ENCODE results near the gene IRAK2. TPM values are rescaled to one million over a fixed set of nuclear protein-coding genes. Genes with fewer than 3 reads are reported as not detected.

IRAK2 gene
- total and polyA plus RNA-seq, 2 of the 8 experiments (the other 6 are each of a cell fraction or from before 2014, with no cell fraction given) = 1.5 TPM

GRCh38 chr3:10157031-10157430 is 7.7 kb upstream of the IRAK2 start:
- POLR2A ChIA-PET (ENCODE audit: partially characterized antibody) = no interaction called here
- H4K20me1 ChIP-seq (replicated peaks in 1 of 2; ENCODE audit: control insufficient read depth in 1 of 2, insufficient read depth in 2 of 2, low read length in 2 of 2) = peaks cover 0 to 2% of the 10 kb centered on the region in 2 experiments
- H2AK5ac ChIP-seq (ENCODE audit: low read depth, low read length) = no peak overlapping the region
- CTCF ChIA-PET (ENCODE audit: partially characterized antibody) = interaction anchor here (1.4 kb wide), 1 partner anchor 8 kb away, joined by 3 read pairs; the partner anchor contains the start of gene IRAK2
- no peak overlapping the region for H3K4me3 ChIP-seq (ENCODE audit: extremely low read depth in 1 of 4, insufficient read depth in 2 of 4, low read depth in 3 of 4, low read length in 4 of 4)
- no peaks in the 10 kb centered on the region; a peak in 1 of 7 replicates for H3K27me3 ChIP-seq (replicated peaks in 1 of 4; ENCODE audit: control insufficient read depth in 3 of 4, extremely low read depth in 1 of 4, insufficient read depth in 3 of 4, low read length in 3 of 4)
- H3K9me3 ChIP-seq (ENCODE audit: insufficient read depth in 2 of 2, low read depth in 1 of 2, low read length in 1 of 2) = no peaks in the 10 kb centered on the region
- H4K91ac ChIP-seq (replicated peaks; ENCODE audit: insufficient read length, low read length) = no peak overlapping the region
- no peak overlapping the region for H2BK12ac ChIP-seq (ENCODE audit: low read depth, low read length)
- no peak overlapping the region for H2AFZ ChIP-seq (ENCODE audit: low read length)
- no peak overlapping the region for H4K5ac ChIP-seq (ENCODE audit: insufficient read length, low read depth, low read length)
- no peak overlapping the region for H3K18ac ChIP-seq (ENCODE audit: extremely low read depth, low read length)
- H3K4me1 ChIP-seq (replicated peaks in 1 of 4; ENCODE audit: control insufficient read depth in 3 of 4, insufficient read depth in 4 of 4, low read length in 3 of 4) = no peaks in the 10 kb centered on the region
- H3K9ac ChIP-seq (replicated peaks in 1 of 4; ENCODE audit: extremely low read depth in 1 of 4, low read depth in 3 of 4, low read length in 3 of 4) = no peak overlapping the region
- no peak overlapping the region for H3K27ac ChIP-seq (ENCODE audit: low read depth, low read length)
- DNase-seq (ENCODE audit: low read depth in 1 of 2, low spot score in 2 of 2) (no peak), FAIRE-seq (no peak)
- no peak overlapping the region for H2BK5ac ChIP-seq (ENCODE audit: low read depth, low read length)
- no peak overlapping the region for H3K4ac ChIP-seq (replicated peaks; ENCODE audit: insufficient read length, low read depth, low read length)
- H3K79me2 ChIP-seq (ENCODE audit: control insufficient read depth in 1 of 2, insufficient read depth in 2 of 2, low read length in 2 of 2) = no peaks in the 10 kb centered on the region
- H3K56ac ChIP-seq (replicated peaks; ENCODE audit: insufficient read length, low read depth, low read length) = no peak overlapping the region
- H3K23ac ChIP-seq (ENCODE audit: insufficient read length) = no peak overlapping the region
- peaks cover 0 to 5% (median 2%) of the 10 kb centered on the region in 4 experiments; a peak in 2 of 8 replicates for H3K36me3 ChIP-seq (ENCODE audit: control insufficient read depth in 2 of 4, insufficient read depth in 4 of 4, low read length in 3 of 4)
- H3K79me1 ChIP-seq (ENCODE audit: low read depth, low read length) = no peaks in the 10 kb centered on the region
- H2BK15ac ChIP-seq (ENCODE audit: low read length) = no peak overlapping the region
- H2BK120ac ChIP-seq (replicated peaks; ENCODE audit: low read depth, low read length) = no peak overlapping the region
- H3K14ac ChIP-seq (ENCODE audit: insufficient read length) = no peak overlapping the region
- H3K23me2 ChIP-seq (ENCODE audit: low read depth, low read length) = no peaks in the 10 kb centered on the region
- no peak overlapping the region for H3K4me2 ChIP-seq (ENCODE audit: insufficient read depth in 1 of 2, low read depth in 2 of 2, low read length in 2 of 2)
- H4K8ac ChIP-seq (ENCODE audit: extremely low read depth, insufficient read depth, low read length) = no peak overlapping the region
- H2BK20ac ChIP-seq (ENCODE audit: low read length) = no peak overlapping the region
- WGBS, 2 experiments (ENCODE audit: extremely low coverage in 1 of 2, insufficient coverage in 1 of 2, insufficient read length in 1 of 2, insufficient replicate concordance in 2 of 2, low coverage in 1 of 2, low lambda C conversion rate in 2 of 2, missing lambda C conversion rate in 1 of 2) = 86% methylated on average over 4 of the region's 4 CpGs; no CpG with 5 or more reads in 1 of the 2 experiments
- TF ChIP-seq, protein P1, sequence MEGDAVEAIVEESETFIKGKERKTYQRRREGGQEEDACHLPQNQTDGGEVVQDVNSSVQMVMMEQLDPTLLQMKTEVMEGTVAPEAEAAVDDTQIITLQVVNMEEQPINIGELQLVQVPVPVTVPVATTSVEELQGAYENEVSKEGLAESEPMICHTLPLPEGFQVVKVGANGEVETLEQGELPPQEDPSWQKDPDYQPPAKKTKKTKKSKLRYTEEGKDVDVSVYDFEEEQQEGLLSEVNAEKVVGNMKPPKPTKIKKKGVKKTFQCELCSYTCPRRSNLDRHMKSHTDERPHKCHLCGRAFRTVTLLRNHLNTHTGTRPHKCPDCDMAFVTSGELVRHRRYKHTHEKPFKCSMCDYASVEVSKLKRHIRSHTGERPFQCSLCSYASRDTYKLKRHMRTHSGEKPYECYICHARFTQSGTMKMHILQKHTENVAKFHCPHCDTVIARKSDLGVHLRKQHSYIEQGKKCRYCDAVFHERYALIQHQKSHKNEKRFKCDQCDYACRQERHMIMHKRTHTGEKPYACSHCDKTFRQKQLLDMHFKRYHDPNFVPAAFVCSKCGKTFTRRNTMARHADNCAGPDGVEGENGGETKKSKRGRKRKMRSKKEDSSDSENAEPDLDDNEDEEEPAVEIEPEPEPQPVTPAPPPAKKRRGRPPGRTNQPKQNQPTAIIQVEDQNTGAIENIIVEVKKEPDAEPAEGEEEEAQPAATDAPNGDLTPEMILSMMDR (IDR thresholded peaks at IDR 0.05; ENCODE audit: control extremely low read depth in 1 of 3, insufficient read depth in 1 of 3, low read depth in 1 of 3, low read length in 3 of 3) = no peak
- TF ChIP-seq CTBP2 (IDR thresholded peaks at IDR 0.05; ENCODE audit: borderline replicate concordance, insufficient read depth, insufficient read length, low read length) (no peak), SIN3A (conservative IDR thresholded peaks at IDR 0.05 in 1 of 2, IDR thresholded peaks at IDR 0.05 in 1 of 2; ENCODE audit: low read depth in 1 of 2, low read length in 2 of 2) (no peak), POU5F1 (IDR thresholded peaks at IDR 0.05; ENCODE audit: low read depth, low read length) (no peak), CBX8 (IDR thresholded peaks at IDR 0.05; ENCODE audit: borderline replicate concordance, low read depth, low read length) (no peak), GTF2F1 (IDR thresholded peaks at IDR 0.05; ENCODE audit: borderline replicate concordance, low read depth, low read length) (no peak), SIRT6 (IDR thresholded peaks at IDR 0.05; ENCODE audit: low read length) (no peak), EZH2 (IDR thresholded peaks at IDR 0.05; ENCODE audit: low read depth, low read length, severe bottlenecking) (no peak), NANOG (IDR thresholded peaks at IDR 0.05; ENCODE audit: insufficient read depth, low read depth, low read length, poor library complexity, severe bottlenecking) (no peak)
- TF ChIP-seq, protein P2, sequence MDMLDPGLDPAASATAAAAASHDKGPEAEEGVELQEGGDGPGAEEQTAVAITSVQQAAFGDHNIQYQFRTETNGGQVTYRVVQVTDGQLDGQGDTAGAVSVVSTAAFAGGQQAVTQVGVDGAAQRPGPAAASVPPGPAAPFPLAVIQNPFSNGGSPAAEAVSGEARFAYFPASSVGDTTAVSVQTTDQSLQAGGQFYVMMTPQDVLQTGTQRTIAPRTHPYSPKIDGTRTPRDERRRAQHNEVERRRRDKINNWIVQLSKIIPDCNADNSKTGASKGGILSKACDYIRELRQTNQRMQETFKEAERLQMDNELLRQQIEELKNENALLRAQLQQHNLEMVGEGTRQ (IDR thresholded peaks at IDR 0.05; ENCODE audit: low read length) = no peak

Measured in H1 (cell line).